ENCODE results near the gene ATRX.
"Not testable (repeated sequence)": the region's sequence is repeated elsewhere in the genome, so short reads cannot be mapped to it uniquely, and the experiment has no call there.

ATRX gene

DNA sequence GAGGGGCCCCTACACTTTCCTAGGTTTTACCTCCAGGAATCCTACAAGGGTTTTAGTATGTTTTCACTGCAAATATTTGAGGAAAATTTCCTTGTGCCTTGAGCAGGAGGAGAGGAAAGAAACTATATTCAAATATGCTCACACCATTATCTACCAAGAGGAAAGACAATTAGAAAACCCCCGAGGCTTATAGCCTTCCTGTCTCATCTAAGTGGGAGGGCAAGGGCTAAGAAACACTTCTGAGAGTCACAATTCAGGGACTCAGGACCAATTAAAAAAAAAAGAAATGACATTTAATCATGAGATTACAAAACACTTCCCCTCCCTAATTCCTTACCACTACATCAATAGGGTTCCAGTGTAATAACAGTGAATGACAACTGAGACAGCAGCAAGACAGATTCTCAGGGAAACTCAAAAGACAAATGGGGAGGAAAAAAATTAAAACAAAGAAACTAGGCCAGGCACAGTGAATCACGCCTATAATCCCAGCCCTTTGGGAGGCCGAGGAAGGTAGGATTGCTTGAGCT, 45.6 kb downstream of the ATRX start:
- no peaks in the 10 kb centered on the region for H3K9me3 ChIP-seq (ENCODE audit: control insufficient read depth in 2 of 2, low read length in 2 of 2)
- H3K4me3 ChIP-seq (ENCODE audit: low read length in 2 of 2) = no peak overlapping the region
- no peak overlapping the region for H3K9ac ChIP-seq (ENCODE audit: low read depth in 1 of 2, low read length in 2 of 2)
- H3K27ac ChIP-seq (ENCODE audit: low read depth in 2 of 2, low read length in 2 of 2) = no peak overlapping the region
- H3K27me3 ChIP-seq (ENCODE audit: control insufficient read depth in 2 of 2, insufficient read depth in 2 of 2, low read length in 2 of 2) = no peaks in the 10 kb centered on the region
- H3K4me1 ChIP-seq (ENCODE audit: control insufficient read depth in 2 of 2, insufficient read depth in 2 of 2, low read length in 2 of 2) = peaks cover 0 to 4% of the 10 kb centered on the region in 2 donors
- no peaks in the 10 kb centered on the region for H3K36me3 ChIP-seq (ENCODE audit: control insufficient read depth in 2 of 2, insufficient read depth in 2 of 2, low read length in 2 of 2)

DNA sequence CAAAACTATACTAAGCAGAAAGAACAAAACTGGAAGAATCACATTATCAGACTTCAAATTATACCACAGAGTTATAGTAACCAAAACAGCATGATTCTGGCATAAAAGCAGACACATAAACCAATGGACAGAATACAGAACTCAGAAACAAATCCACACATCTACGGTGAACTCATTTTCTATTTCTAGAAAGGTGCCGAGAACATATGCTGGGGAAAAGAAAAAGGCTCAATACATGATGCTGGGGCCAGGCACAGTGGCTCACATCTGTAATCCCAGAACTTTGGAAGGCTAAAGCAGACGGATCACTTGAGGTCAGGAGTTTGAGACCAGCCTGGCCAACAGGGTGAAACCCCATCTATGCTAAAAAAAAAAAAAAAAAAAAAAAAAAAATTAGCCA, 52.7 kb downstream of the ATRX start:
- H3K9me3 ChIP-seq (ENCODE audit: control insufficient read depth in 2 of 2, low read length in 2 of 2) = no peaks in the 10 kb centered on the region
- H3K4me3 ChIP-seq (ENCODE audit: low read length in 2 of 2) = no peak overlapping the region
- no peak overlapping the region for H3K9ac ChIP-seq (ENCODE audit: low read depth in 1 of 2, low read length in 2 of 2)
- no peaks in the 10 kb centered on the region for H3K4me1 ChIP-seq (ENCODE audit: control insufficient read depth in 2 of 2, insufficient read depth in 2 of 2, low read length in 2 of 2)
- H3K36me3 ChIP-seq (ENCODE audit: control insufficient read depth in 2 of 2, insufficient read depth in 2 of 2, low read length in 2 of 2) = no peaks in the 10 kb centered on the region
- no peak overlapping the region for H3K27ac ChIP-seq (ENCODE audit: low read depth in 2 of 2, low read length in 2 of 2)
- H3K27me3 ChIP-seq (ENCODE audit: control insufficient read depth in 2 of 2, insufficient read depth in 2 of 2, low read length in 2 of 2) = no peaks in the 10 kb centered on the region

DNA sequence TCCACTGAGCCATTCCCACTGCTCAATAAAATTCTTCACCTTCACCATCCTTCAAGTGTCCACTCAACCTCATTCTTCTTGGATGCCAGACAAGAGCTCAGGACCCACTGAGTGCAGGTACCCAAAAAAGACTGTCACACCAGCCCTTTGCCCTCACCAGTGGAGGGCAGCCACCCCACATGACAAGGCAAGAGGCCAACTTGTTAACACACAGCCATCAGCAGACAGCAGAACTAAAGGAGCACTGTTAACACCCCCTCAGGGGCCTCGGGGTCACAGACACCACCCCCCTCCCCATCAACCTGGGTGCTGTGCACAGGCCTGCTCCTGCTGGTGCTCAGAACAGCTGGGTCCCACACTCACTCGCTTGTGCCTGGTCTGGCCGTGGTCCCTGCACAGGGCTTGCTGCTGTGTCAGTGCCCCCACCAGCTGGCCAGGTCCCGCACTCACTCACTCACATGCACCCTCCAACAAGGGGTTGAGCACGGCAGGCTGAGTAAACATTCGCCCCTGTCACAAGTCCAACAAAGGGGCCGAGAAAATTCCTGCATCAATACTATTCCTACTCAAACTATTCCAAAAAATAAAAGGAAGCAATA, 54.1 kb downstream of the ATRX start:
- Histone ChIP-seq H3K36me3 (ENCODE audit: control insufficient read depth in 2 of 2, insufficient read depth in 2 of 2, low read length in 2 of 2) (no peaks in the 10 kb centered on the region), H3K27ac (ENCODE audit: low read depth in 2 of 2, low read length in 2 of 2) (no peak overlapping the region), H3K27me3 (ENCODE audit: control insufficient read depth in 2 of 2, insufficient read depth in 2 of 2, low read length in 2 of 2) (no peaks in the 10 kb centered on the region), H3K9me3 (ENCODE audit: control insufficient read depth in 2 of 2, low read length in 2 of 2) (no peaks in the 10 kb centered on the region), H3K9ac (ENCODE audit: low read depth in 1 of 2, low read length in 2 of 2) (no peak overlapping the region), H3K4me3 (ENCODE audit: low read length in 2 of 2) (no peak overlapping the region), H3K4me1 (ENCODE audit: control insufficient read depth in 2 of 2, insufficient read depth in 2 of 2, low read length in 2 of 2) (no peaks in the 10 kb centered on the region)

DNA sequence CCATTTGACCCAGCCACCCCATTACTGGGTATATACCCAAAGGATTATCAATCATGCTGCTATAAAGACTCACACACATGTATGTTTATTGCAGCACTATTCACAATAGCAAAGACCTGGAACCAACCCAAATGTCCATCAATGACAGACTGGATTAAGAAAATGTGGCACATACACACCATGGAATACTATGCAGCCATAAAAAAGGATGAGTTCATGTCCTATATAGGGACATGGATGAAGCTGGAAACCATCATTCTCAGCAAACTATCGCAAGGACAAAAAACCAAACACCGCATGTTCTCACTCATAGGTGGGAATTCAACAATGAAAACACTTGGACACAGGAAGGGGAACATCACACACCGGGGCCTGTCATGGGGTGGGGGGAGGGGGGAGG, 59.9 kb downstream of the ATRX start:
- not testable (repeated sequence) for H3K4me3 ChIP-seq (ENCODE audit: low read length in 2 of 2); H3K9me3 ChIP-seq (ENCODE audit: control insufficient read depth in 2 of 2, low read length in 2 of 2); H3K27ac ChIP-seq (ENCODE audit: low read depth in 2 of 2, low read length in 2 of 2); H3K27me3 ChIP-seq (ENCODE audit: control insufficient read depth in 2 of 2, insufficient read depth in 2 of 2, low read length in 2 of 2); H3K4me1 ChIP-seq (ENCODE audit: control insufficient read depth in 2 of 2, insufficient read depth in 2 of 2, low read length in 2 of 2); H3K9ac ChIP-seq (ENCODE audit: low read depth in 1 of 2, low read length in 2 of 2); H3K36me3 ChIP-seq (ENCODE audit: control insufficient read depth in 2 of 2, insufficient read depth in 2 of 2, low read length in 2 of 2)

DNA sequence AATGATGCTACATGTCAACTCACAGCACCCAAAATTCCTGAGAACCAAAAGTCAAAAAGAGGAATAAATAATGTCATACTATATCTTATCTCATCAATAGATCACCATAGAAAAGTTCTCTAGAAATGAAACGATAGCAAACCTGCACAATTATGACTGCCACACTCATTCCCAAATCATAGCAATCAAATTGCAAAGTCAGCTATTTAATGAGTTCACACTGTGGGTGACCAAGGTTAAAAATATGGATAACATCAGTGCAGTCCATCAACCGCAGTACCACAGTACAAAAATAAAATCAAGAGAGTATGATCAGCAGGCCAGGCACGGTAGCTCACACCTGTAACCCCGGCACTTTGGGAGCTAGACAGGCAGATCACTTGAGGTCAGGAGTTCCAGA, 62.3 kb downstream of the ATRX start:
- Histone ChIP-seq H3K36me3 (ENCODE audit: control insufficient read depth in 2 of 2, insufficient read depth in 2 of 2, low read length in 2 of 2) (no peaks in the 10 kb centered on the region), H3K9me3 (ENCODE audit: control insufficient read depth in 2 of 2, low read length in 2 of 2) (no peaks in the 10 kb centered on the region), H3K4me1 (ENCODE audit: control insufficient read depth in 2 of 2, insufficient read depth in 2 of 2, low read length in 2 of 2) (no peaks in the 10 kb centered on the region), H3K27me3 (ENCODE audit: control insufficient read depth in 2 of 2, insufficient read depth in 2 of 2, low read length in 2 of 2) (no peaks in the 10 kb centered on the region), H3K27ac (ENCODE audit: low read depth in 2 of 2, low read length in 2 of 2) (no peak overlapping the region), H3K4me3 (ENCODE audit: low read length in 2 of 2) (no peak overlapping the region), H3K9ac (ENCODE audit: low read depth in 1 of 2, low read length in 2 of 2) (no peak overlapping the region)

DNA sequence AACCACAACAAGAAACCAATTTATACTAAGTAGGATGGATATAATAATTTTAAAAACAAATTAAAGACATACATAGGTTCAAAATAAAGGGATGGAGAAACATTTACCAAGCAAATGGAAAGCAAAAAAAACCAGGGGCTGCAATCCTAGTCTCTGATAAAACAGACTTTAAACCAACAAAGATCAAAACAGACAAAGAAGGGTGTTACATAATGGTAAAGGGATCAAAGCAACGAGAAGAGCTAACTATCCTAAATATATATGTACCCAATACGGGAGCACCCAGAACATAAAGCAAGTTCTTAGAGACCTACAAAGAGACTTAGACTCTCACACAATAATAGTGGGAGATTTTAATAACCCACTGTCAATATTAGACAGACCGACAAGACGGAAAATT, 66.6 kb downstream of the ATRX start:
- Histone ChIP-seq H3K36me3 (ENCODE audit: control insufficient read depth in 2 of 2, insufficient read depth in 2 of 2, low read length in 2 of 2) (no peaks in the 10 kb centered on the region), H3K4me3 (ENCODE audit: low read length in 2 of 2) (no peak overlapping the region), H3K4me1 (ENCODE audit: control insufficient read depth in 2 of 2, insufficient read depth in 2 of 2, low read length in 2 of 2) (no peaks in the 10 kb centered on the region), H3K9ac (ENCODE audit: low read depth in 1 of 2, low read length in 2 of 2) (no peak overlapping the region), H3K27me3 (ENCODE audit: control insufficient read depth in 2 of 2, insufficient read depth in 2 of 2, low read length in 2 of 2) (no peaks in the 10 kb centered on the region), H3K27ac (ENCODE audit: low read depth in 2 of 2, low read length in 2 of 2) (no peak overlapping the region), H3K9me3 (ENCODE audit: control insufficient read depth in 2 of 2, low read length in 2 of 2) (no peaks in the 10 kb centered on the region)

DNA sequence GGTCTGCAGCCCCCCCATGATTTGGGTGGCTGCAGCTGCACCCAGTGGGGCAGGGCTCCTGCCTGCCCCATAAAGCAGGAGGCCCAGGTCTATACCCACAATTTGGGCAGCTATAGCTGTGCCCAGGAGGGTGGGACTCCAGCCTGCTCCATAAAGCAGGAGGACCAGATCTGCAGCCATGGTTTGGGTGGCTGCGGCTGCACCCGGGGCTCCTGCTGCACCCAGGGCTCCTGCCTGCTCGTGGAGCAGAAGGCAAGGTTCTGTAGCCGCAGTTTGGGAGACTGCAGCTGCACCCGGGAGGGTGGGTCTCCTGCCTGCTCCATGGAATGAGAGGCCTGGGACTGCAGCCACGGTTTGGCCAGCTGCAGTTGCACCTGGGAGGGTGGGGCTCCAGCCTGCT, 81.1 kb downstream of the ATRX start:
- Histone ChIP-seq H3K27ac (ENCODE audit: low read depth in 2 of 2, low read length in 2 of 2) (no peak overlapping the region), H3K9me3 (ENCODE audit: control insufficient read depth in 2 of 2, low read length in 2 of 2) (no peaks in the 10 kb centered on the region), H3K4me1 (ENCODE audit: control insufficient read depth in 2 of 2, insufficient read depth in 2 of 2, low read length in 2 of 2) (no peaks in the 10 kb centered on the region), H3K9ac (ENCODE audit: low read depth in 1 of 2, low read length in 2 of 2) (no peak overlapping the region), H3K4me3 (ENCODE audit: low read length in 2 of 2) (no peak overlapping the region), H3K27me3 (ENCODE audit: control insufficient read depth in 2 of 2, insufficient read depth in 2 of 2, low read length in 2 of 2) (no peaks in the 10 kb centered on the region), H3K36me3 (ENCODE audit: control insufficient read depth in 2 of 2, insufficient read depth in 2 of 2, low read length in 2 of 2) (no peaks in the 10 kb centered on the region)

DNA sequence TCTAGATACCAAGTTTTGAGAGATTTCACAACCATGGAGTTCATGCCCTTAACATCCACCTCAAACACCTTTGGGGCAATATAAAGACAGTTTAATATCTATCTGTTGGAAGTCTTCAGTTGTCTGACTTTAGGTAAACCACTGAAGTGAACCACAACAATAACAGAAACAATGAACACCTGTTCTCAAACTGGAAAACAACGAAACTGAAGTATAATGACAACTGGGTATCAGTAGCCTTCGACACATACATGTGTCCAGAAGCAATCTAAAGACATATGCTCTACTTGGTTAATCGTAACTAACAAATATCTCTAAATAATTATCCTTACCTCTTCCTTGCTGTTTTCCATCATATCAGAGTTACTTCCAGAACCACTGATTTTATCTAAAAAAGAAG, 87.8 kb downstream of the ATRX start:
- H3K36me3 ChIP-seq (ENCODE audit: control insufficient read depth in 2 of 2, insufficient read depth in 2 of 2, low read length in 2 of 2) = peaks cover 0 to 5% of the 10 kb centered on the region in 2 donors
- H3K27ac ChIP-seq (ENCODE audit: low read depth in 2 of 2, low read length in 2 of 2) = no peak overlapping the region
- no peaks in the 10 kb centered on the region for H3K4me1 ChIP-seq (ENCODE audit: control insufficient read depth in 2 of 2, insufficient read depth in 2 of 2, low read length in 2 of 2)
- H3K9ac ChIP-seq (ENCODE audit: low read depth in 1 of 2, low read length in 2 of 2) = no peak overlapping the region
- H3K9me3 ChIP-seq (ENCODE audit: control insufficient read depth in 2 of 2, low read length in 2 of 2) = no peaks in the 10 kb centered on the region
- no peak overlapping the region for H3K4me3 ChIP-seq (ENCODE audit: low read length in 2 of 2)
- no peaks in the 10 kb centered on the region for H3K27me3 ChIP-seq (ENCODE audit: control insufficient read depth in 2 of 2, insufficient read depth in 2 of 2, low read length in 2 of 2)

DNA sequence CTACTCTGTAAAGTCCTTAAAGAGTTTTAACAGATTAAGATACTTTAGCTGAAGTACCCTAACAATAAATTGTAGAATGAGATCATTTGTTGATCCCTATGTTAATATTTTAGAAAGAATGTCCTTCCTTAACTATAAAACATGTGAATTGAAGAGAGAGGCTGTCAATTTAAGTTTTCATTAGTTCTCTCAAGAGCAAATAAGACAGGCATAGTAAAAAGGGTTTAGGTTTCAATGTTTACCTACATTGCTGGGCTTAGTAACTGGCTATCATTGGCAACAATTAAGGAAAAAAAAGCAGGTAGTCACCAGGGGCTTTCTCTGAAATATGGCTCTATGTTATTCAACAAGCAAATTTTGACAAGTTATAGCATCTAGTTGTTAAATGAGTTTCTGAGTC, 91.5 kb downstream of the ATRX start:
- Histone ChIP-seq H3K4me3 (ENCODE audit: low read length in 2 of 2) (no peak overlapping the region), H3K27ac (ENCODE audit: low read depth in 2 of 2, low read length in 2 of 2) (no peak overlapping the region), H3K9ac (ENCODE audit: low read depth in 1 of 2, low read length in 2 of 2) (no peak overlapping the region), H3K4me1 (ENCODE audit: control insufficient read depth in 2 of 2, insufficient read depth in 2 of 2, low read length in 2 of 2) (no peaks in the 10 kb centered on the region), H3K9me3 (ENCODE audit: control insufficient read depth in 2 of 2, low read length in 2 of 2) (no peaks in the 10 kb centered on the region), H3K27me3 (ENCODE audit: control insufficient read depth in 2 of 2, insufficient read depth in 2 of 2, low read length in 2 of 2) (no peaks in the 10 kb centered on the region), H3K36me3 (ENCODE audit: control insufficient read depth in 2 of 2, insufficient read depth in 2 of 2, low read length in 2 of 2) (peaks cover 0 to 5% of the 10 kb centered on the region in 2 donors)

DNA sequence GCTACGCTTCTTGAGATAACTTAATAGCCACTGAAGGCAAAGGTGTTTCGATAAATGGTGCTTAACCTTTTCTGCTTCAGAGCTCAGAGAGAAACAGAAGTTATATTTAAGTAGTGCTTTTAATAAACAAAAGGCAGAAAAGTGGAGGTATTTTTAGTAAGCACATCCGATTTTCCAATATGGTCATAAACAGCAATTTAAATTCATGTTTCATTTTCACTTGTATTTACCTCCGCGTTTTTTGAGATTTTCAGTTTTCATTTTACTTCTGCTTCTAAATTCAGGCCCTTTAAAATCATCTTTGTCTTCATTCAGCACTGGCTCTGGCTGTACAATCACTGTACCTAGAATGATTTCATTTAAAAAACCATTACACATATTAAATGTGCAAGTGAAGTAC, 92.4 kb downstream of the ATRX start:
- Histone ChIP-seq H3K27me3 (ENCODE audit: control insufficient read depth in 2 of 2, insufficient read depth in 2 of 2, low read length in 2 of 2) (no peaks in the 10 kb centered on the region), H3K9me3 (ENCODE audit: control insufficient read depth in 2 of 2, low read length in 2 of 2) (no peaks in the 10 kb centered on the region), H3K9ac (ENCODE audit: low read depth in 1 of 2, low read length in 2 of 2) (no peak overlapping the region), H3K4me3 (ENCODE audit: low read length in 2 of 2) (no peak overlapping the region), H3K27ac (ENCODE audit: low read depth in 2 of 2, low read length in 2 of 2) (no peak overlapping the region), H3K4me1 (ENCODE audit: control insufficient read depth in 2 of 2, insufficient read depth in 2 of 2, low read length in 2 of 2) (no peaks in the 10 kb centered on the region), H3K36me3 (ENCODE audit: control insufficient read depth in 2 of 2, insufficient read depth in 2 of 2, low read length in 2 of 2) (peaks cover 0 to 5% of the 10 kb centered on the region in 2 donors)

DNA sequence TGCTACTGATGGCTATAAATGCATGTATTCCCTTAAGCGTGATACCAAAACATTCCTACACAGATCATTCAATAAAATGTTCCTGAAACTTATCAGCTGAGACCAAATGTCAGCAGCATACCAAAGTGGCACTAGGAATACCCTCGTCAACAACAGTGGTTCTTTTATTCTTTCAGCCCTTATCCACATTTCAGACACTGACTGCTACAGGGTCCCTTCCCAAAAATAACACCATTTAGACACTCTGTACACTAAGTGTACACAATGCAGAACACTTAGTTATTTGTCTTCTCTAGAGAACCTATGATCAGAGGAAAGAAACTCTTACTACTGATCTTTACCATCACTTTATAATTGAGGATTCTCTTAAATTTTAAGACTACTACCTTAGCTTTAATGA, 94.1 kb downstream of the ATRX start:
- no peak overlapping the region for H3K27ac ChIP-seq (ENCODE audit: low read depth in 2 of 2, low read length in 2 of 2)
- H3K4me1 ChIP-seq (ENCODE audit: control insufficient read depth in 2 of 2, insufficient read depth in 2 of 2, low read length in 2 of 2) = no peaks in the 10 kb centered on the region
- H3K4me3 ChIP-seq (ENCODE audit: low read length in 2 of 2) = no peak overlapping the region
- no peaks in the 10 kb centered on the region for H3K27me3 ChIP-seq (ENCODE audit: control insufficient read depth in 2 of 2, insufficient read depth in 2 of 2, low read length in 2 of 2)
- H3K9me3 ChIP-seq (ENCODE audit: control insufficient read depth in 2 of 2, low read length in 2 of 2) = no peaks in the 10 kb centered on the region
- H3K9ac ChIP-seq (ENCODE audit: low read depth in 1 of 2, low read length in 2 of 2) = no peak overlapping the region
- peaks cover 0 to 5% of the 10 kb centered on the region in 2 donors for H3K36me3 ChIP-seq (ENCODE audit: control insufficient read depth in 2 of 2, insufficient read depth in 2 of 2, low read length in 2 of 2)
